Spleen (tissue), 11 donors: ENCODE measurements around the gene TMEM61. TPM values are rescaled to one million over a fixed set of nuclear protein-coding genes. Genes with fewer than 3 reads are reported as not detected.

ENCODE experiments used
- DNase-seq: peaks from one replicate; pipeline ENCODE4 v3.0.0-alpha.2; 2020
- H3K27ac ChIP-seq, 8 donors: fragments of 200-600 bp; sonication (generic) in 7 of 8; 1 replicate in 4 of 8; 2 replicates in 4 of 8; pipeline versions ENCODE4 v1.5.0 to v1.8.0; 2016 to 2021; ENCODE audit warnings: inconsistent platforms in 4 of 8, mild to moderate bottlenecking in 4 of 8, moderate library complexity in 1 of 8
- H3K27me3 ChIP-seq, 7 donors: fragments of 200-600 bp; sonication (generic) in 6 of 7; replicated peaks in 1 of 7; 1 replicate in 4 of 7; 2 replicates in 3 of 7; pipeline versions ENCODE4 v1.5.0 to v1.8.0; 2016 to 2021; ENCODE audit warnings: inconsistent platforms in 3 of 7, mild to moderate bottlenecking in 1 of 7
- H3K36me3 ChIP-seq, 6 donors: fragments of 200-600 bp; sonication (generic) in 5 of 6; 1 replicate in 4 of 6; 2 replicates in 2 of 6; pipeline versions ENCODE4 v1.5.0 to v1.8.0; 2016 to 2021; ENCODE audit warnings: inconsistent platforms in 2 of 6
- H3K4me1 ChIP-seq, 6 donors: fragments of 200-600 bp; sonication (generic) in 5 of 6; 1 replicate in 3 of 6; 2 replicates in 3 of 6; pipeline versions ENCODE4 v1.5.0 to v1.8.0; 2016 to 2021; ENCODE audit warnings: inconsistent platforms in 3 of 6
- H3K4me3 ChIP-seq, 8 donors: fragments of 200-600 bp; sonication (generic) in 7 of 8; 1 replicate in 4 of 8; 2 replicates in 4 of 8; pipeline versions ENCODE4 v1.5.0 to v1.8.0; 2016 to 2021; ENCODE audit warnings: inconsistent platforms in 4 of 8, mild to moderate bottlenecking in 4 of 8, moderate library complexity in 2 of 8
- H3K9me3 ChIP-seq, 8 donors: fragments of 200-600 bp; sonication (generic) in 7 of 8; 1 replicate in 4 of 8; 2 replicates in 4 of 8; pipeline versions ENCODE4 v1.5.0 to v1.8.0; 2016 to 2021; ENCODE audit warnings: inconsistent platforms in 4 of 8
- POLR2A ChIP-seq, 3 donors: fragments of 450-650 bp; IDR thresholded peaks; one replicate each; pipeline ENCODE4 v1.5.1; 2017; ENCODE audit warnings: antibody characterized with exemption in 3 of 3, mild to moderate bottlenecking in 1 of 3
- POLR2AphosphoS5 ChIP-seq, 3 donors: sonication (generic); formaldehyde crosslinking; IDR thresholded peaks; one replicate each; pipeline ENCODE4 v1.5.1; 2017; ENCODE audit warnings: antibody characterized with exemption in 3 of 3
- WGBS, 5 donors: extraction: QIAGEN DNeasy Blood & Tissue Kit in 3 of 5; methylation state at CpG; one replicate each; pipeline versions ENCODE4 v1.1.5 to v1.1.7; 2013 to 2018; 5-methylcytosine and 5-hydroxymethylcytosine counted together
- intact Hi-C: fragments of 100-400 bp; cut with DNase I; formaldehyde crosslinking; loops from one replicate; pipeline ENCODE4 v1.15.0; 2023; ENCODE audit warnings: low total_unique reads
- polyA plus RNA-seq, 3 donors: library from polyadenylated mRNA; stranded (reverse); fragments of 200-250 nt; gene quantifications; one replicate each; pipeline ENCODE4 v1.2.1, GENCODE V29; 2013
- total RNA-seq, 7 donors: library from RNA; depleted of rRNA in 3 of 7; stranded (reverse); fragments of >200 nt in 3 of 7; fragmentation: NEBNext Ultra II Directional in 4 of 7; extraction: Animal tissue kit (Norgen Biotek cat#: 25700) in 4 of 7; gene quantifications; one replicate each; pipeline versions ENCODE4 v1.1.0 to v1.2.1, GENCODE V29; 2016 to 2021
- TF ChIP-seq, protein P1 (sequence below), 11 experiments: fragments of 200-600 bp in 7 of 11; fragments of 450-650 bp in 4 of 11; sonication (generic) in 4 of 11; IDR thresholded peaks in 8 of 11; conservative IDR thresholded peaks in 3 of 11; 1 replicate in 7 of 11; 2 replicates in 4 of 11; pipeline versions ENCODE4 v1.4.0 to v1.8.0; 2016 to 2021; ENCODE audit warnings: antibody characterized with exemption in 11 of 11, inconsistent platforms in 4 of 11, mild to moderate bottlenecking in 1 of 11
- donor health status: healthy with polysubstance abuse.
- donor health status: DM: no; HTN: no; CAD: no; lungs with moderate emphysema.
- donor health status: DM: no; HTN: no; CAD: no.
- donor health status: Bipolar disorder and iron deficiency.
- donor health status: healthy.
- donor health status: DM: no; HTN: no; CAD: no.
- donor health status: DM: yes; HTN: yes; CAD: no.

Gene TMEM61
- total and polyA plus RNA-seq, 10 donors = 0.19 to 2.1 (median 0.76) TPM; not detected in 5

- H3K9me3 ChIP-seq = no peaks in the 10 kb centered on the region
- H3K27me3 ChIP-seq = peaks cover 0 to 51% (median 10%) of the 10 kb centered on the region in 7 donors
- WGBS, 5 donors = 85 to 94% (median 87%) methylated on average over 5 of the region's 5 CpGs
- intact Hi-C loops = no loop called here
- no peak overlapping the region for H3K27ac ChIP-seq
- no peaks in the 10 kb centered on the region for H3K36me3 ChIP-seq
- H3K4me3 ChIP-seq = no peak overlapping the region
- DNase-seq = peak; percentile 30
- peaks cover 0 to 15% (median 3%) of the 10 kb centered on the region in 6 donors for H3K4me1 ChIP-seq
- TF ChIP-seq, protein P1, sequence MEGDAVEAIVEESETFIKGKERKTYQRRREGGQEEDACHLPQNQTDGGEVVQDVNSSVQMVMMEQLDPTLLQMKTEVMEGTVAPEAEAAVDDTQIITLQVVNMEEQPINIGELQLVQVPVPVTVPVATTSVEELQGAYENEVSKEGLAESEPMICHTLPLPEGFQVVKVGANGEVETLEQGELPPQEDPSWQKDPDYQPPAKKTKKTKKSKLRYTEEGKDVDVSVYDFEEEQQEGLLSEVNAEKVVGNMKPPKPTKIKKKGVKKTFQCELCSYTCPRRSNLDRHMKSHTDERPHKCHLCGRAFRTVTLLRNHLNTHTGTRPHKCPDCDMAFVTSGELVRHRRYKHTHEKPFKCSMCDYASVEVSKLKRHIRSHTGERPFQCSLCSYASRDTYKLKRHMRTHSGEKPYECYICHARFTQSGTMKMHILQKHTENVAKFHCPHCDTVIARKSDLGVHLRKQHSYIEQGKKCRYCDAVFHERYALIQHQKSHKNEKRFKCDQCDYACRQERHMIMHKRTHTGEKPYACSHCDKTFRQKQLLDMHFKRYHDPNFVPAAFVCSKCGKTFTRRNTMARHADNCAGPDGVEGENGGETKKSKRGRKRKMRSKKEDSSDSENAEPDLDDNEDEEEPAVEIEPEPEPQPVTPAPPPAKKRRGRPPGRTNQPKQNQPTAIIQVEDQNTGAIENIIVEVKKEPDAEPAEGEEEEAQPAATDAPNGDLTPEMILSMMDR (IDR thresholded peaks at IDR 0.05 in 8 of 11, conservative IDR thresholded peaks at IDR 0.05 in 3 of 11) = no peak
- TF ChIP-seq POLR2A (IDR thresholded peaks at IDR 0.05) (no peak), POLR2AphosphoS5 (IDR thresholded peaks at IDR 0.05) (no peak)
These were observed 5.1 kb downstream of the TMEM61 start for GRCh38 chr1:54985556-54985955.

DNA sequence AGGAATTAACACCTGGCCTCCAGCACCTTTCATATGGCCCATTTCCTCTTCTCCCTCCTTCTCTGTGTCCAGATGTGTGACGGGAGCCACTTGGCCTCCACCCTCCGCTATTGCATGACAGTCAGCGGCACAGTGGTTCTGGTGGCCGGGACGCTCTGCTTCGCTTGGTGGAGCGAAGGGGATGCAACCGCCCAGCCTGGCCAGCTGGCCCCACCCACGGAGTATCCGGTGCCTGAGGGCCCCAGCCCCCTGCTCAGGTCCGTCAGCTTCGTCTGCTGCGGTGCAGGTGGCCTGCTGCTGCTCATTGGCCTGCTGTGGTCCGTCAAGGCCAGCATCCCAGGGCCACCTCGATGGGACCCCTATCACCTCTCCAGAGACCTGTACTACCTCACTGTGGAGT lies 5.6 kb downstream of the TMEM61 start:
- TF ChIP-seq, protein P1 (IDR thresholded peaks at IDR 0.05 in 8 of 11, conservative IDR thresholded peaks at IDR 0.05 in 3 of 11) = no peak
- no peak for TF ChIP-seq POLR2AphosphoS5 (IDR thresholded peaks at IDR 0.05)
- TF ChIP-seq POLR2A (IDR thresholded peaks at IDR 0.05) = no peak
- DNase-seq = peak; percentile 75
- Histone ChIP-seq H3K4me3 (no peak overlapping the region), H3K27me3 (peaks cover 0 to 47% (median 6%) of the 10 kb centered on the region in 7 donors), H3K36me3 (no peaks in the 10 kb centered on the region), H3K9me3 (no peaks in the 10 kb centered on the region), H3K4me1 (peaks cover 0 to 11% (median under 1%) of the 10 kb centered on the region in 6 donors), H3K27ac (no peak overlapping the region)
- intact Hi-C loops = no loop called here
- WGBS, 5 donors = 79 to 93% (median 85%) methylated on average over 6 to 15 of the region's 15 CpGs

DNA sequence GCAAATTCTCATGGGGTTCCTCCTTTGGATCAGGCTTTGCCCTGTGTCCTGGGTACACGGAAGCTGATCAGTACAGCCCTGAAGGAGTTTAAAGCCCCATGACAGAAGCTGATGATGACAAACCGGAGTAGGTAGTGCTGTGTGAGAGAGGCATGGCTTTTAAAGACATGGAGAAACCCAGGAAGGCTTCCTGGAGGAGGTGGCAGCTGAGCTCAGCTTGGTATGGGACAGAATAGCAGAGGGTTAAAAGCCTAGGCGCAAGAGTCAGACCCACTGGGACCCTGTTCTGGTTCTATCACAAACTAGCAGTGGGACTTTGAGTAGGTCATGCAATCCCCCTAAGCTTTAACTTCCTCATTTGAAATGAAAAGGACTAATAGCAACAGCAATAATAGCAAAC lies 6.1 kb downstream of the TMEM61 start:
- no peak for DNase-seq
- H3K27me3 ChIP-seq = peaks cover 0 to 41% (median 1%) of the 10 kb centered on the region in 7 donors
- TF ChIP-seq POLR2A (IDR thresholded peaks at IDR 0.05) (no peak), POLR2AphosphoS5 (IDR thresholded peaks at IDR 0.05) (no peak)
- TF ChIP-seq, protein P1 (IDR thresholded peaks at IDR 0.05 in 8 of 11, conservative IDR thresholded peaks at IDR 0.05 in 3 of 11) = no peak
- peaks cover 0 to 11% (median 0%) of the 10 kb centered on the region in 6 donors for H3K4me1 ChIP-seq
- no peaks in the 10 kb centered on the region for H3K36me3 ChIP-seq
- WGBS, 5 donors = 86 to 92% (median 92%) methylated on average over 3 of the region's 3 CpGs
- intact Hi-C loops = no loop called here
- no peak overlapping the region for H3K4me3 ChIP-seq
- H3K27ac ChIP-seq = no peak overlapping the region
- no peaks in the 10 kb centered on the region for H3K9me3 ChIP-seq

DNA sequence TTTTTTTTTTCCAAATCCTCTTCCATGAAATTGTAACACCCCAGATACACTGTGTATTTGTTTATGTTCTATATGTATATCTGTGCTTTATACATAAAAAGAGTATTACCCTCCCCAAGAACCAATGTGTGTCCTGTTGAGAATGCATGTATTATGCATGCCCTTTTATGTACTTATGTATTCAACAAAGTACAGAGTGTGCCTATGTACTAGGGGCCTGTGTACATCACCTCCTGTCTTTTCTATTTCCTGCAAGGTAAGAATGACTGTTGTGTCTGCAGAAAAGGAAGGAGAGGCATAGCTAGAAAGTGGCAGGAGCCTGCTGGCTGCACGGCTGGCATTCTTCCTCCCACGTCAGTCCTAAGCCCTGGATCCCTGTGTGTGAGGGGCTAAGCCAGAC lies 7.0 kb downstream of the TMEM61 start:
- Histone ChIP-seq H3K9me3 (no peaks in the 10 kb centered on the region), H3K4me1 (peaks cover 0 to 11% (median 0%) of the 10 kb centered on the region in 6 donors), H3K36me3 (no peaks in the 10 kb centered on the region), H3K4me3 (no peak overlapping the region), H3K27ac (no peak overlapping the region), H3K27me3 (peaks cover 0 to 33% (median 0%) of the 10 kb centered on the region in 7 donors)
- WGBS, 5 donors = 63 to 78% (median 75%) methylated on average over 2 of the region's 2 CpGs
- intact Hi-C loops = no loop called here
- TF ChIP-seq, protein P1 (IDR thresholded peaks at IDR 0.05 in 8 of 11, conservative IDR thresholded peaks at IDR 0.05 in 3 of 11) = no peak
- TF ChIP-seq POLR2A (IDR thresholded peaks at IDR 0.05) (no peak), POLR2AphosphoS5 (IDR thresholded peaks at IDR 0.05) (no peak)
- peak; percentile 42 for DNase-seq
